GM12878 (cell line): ENCODE data around the gene RMDN3. TPM values are rescaled to one million over a fixed set of nuclear protein-coding genes. Genes with fewer than 3 reads are reported as not detected.

Experiments used
- ATAC-seq: fragments of 200-7000 bp; cut with Tn5 transposase; 3 replicates; pipeline ENCODE4 v1.9.1; 2020; ENCODE audit warnings: mild to moderate bottlenecking, moderate library complexity
- BruUV-seq: library from RNA; stranded (reverse); fragments of 400-500 nt; replicated peaks from 2 replicates; lab custom pipeline; 2021; lab: Mats Ljungman, UMichigan
- CTCF ChIA-PET: fragments of 300-600 bp; sonication (Branson Sonifier 250); formaldehyde crosslinking; extraction: SDS; loops from one replicate; lab custom pipeline; 2021; ENCODE audit warnings: inconsistent platforms; lab: Yijun Ruan, JAX
- POLR2A ChIA-PET: fragments of 350-600 bp; formaldehyde crosslinking; extraction: SDS; loops from one replicate; lab custom pipeline; 2021; ENCODE audit warnings: inconsistent platforms; lab: Charles Lee
- RAD21 ChIA-PET: fragments of 300-600 bp; sonication (Branson Sonifier 250); formaldehyde crosslinking; loops from one replicate; lab custom pipeline; 2023; ENCODE audit warnings: antibody characterized with exemption; ENCODE audit not compliant: unreplicated experiment; lab: Charles Lee
- SMC1A ChIA-PET: fragments of 300-600 bp; sonication (Branson Sonifier 250); formaldehyde crosslinking; loops from one replicate; lab custom pipeline; 2023; ENCODE audit not compliant: unreplicated experiment, uncharacterized antibody; lab: Charles Lee
- DNase-seq: peaks from one replicate; pipeline ENCODE4 v3.0.0-alpha.2; 2011; ENCODE audit warnings: low read depth, low spot score
- FAIRE-seq: peaks from 3 replicates; lab custom pipeline; 2011; peaks lifted over from hg19 to GRCh38; lab: Jason Lieb, UNC
- H2AFZ ChIP-seq: 2 replicates; pipeline ENCODE4 v1.6.0; 2011; ENCODE audit warnings: low read depth, low read length, control low read depth; ENCODE audit not compliant: control insufficient read depth
- H3K27ac ChIP-seq: 2 replicates; pipeline ENCODE4 v1.5.1; 2011; ENCODE audit warnings: control low read depth; ENCODE audit not compliant: control insufficient read depth, insufficient read depth
- H3K27me3 ChIP-seq, 2 experiments: replicated peaks in 1 of 2; 2 replicates each; pipeline versions ENCODE4 v1.6.0 to v1.6.1; 2011; ENCODE audit warnings: low read length in 1 of 2; ENCODE audit not compliant: control insufficient read depth in 2 of 2, insufficient read depth in 2 of 2
- H3K36me3 ChIP-seq, 2 experiments: 2 replicates each; pipeline ENCODE4 v1.5.1; 2011; ENCODE audit warnings: low read length in 1 of 2; ENCODE audit not compliant: control insufficient read depth in 2 of 2, insufficient read depth in 2 of 2
- H3K4me1 ChIP-seq: 2 replicates; pipeline ENCODE4 v1.6.1; 2011; ENCODE audit warnings: mild to moderate bottlenecking, low read length, moderate library complexity, mixed read lengths; ENCODE audit not compliant: control insufficient read depth, insufficient read depth
- H3K4me2 ChIP-seq: 2 replicates; pipeline ENCODE4 v1.6.0; 2011; ENCODE audit warnings: control low read depth; ENCODE audit not compliant: control insufficient read depth, insufficient read depth
- H3K4me3 ChIP-seq: fragments of 200-600 bp; sonication (generic); 2 replicates; pipeline ENCODE4 v1.5.1; 2016
- H3K79me2 ChIP-seq: 2 replicates; pipeline ENCODE4 v1.6.0; 2011; ENCODE audit warnings: low read length; ENCODE audit not compliant: control insufficient read depth, insufficient read depth
- H3K9ac ChIP-seq: 2 replicates; pipeline ENCODE4 v1.8.0; 2011; ENCODE audit warnings: low read length, control low read depth, mixed read lengths; ENCODE audit not compliant: control insufficient read depth, insufficient read depth
- H3K9me3 ChIP-seq: replicated peaks from 3 replicates; pipeline ENCODE4 v1.5.1; 2011; ENCODE audit warnings: mild to moderate bottlenecking, low read length; ENCODE audit not compliant: control insufficient read depth, insufficient read depth
- H4K20me1 ChIP-seq: 2 replicates; pipeline ENCODE4 v1.6.0; 2011; ENCODE audit not compliant: control insufficient read depth, insufficient read depth
- BMI1 ChIP-seq: fragments of 450-650 bp; IDR thresholded peaks from 2 replicates; pipeline ENCODE4 v1.6.1; 2016; ENCODE audit warnings: mild to moderate bottlenecking, moderate library complexity, borderline replicate concordance
- CREB1 ChIP-seq: IDR thresholded peaks from 2 replicates; pipeline ENCODE4 v1.6.1; 2012; ENCODE audit warnings: low read depth, mild to moderate bottlenecking, inconsistent platforms
- CREM ChIP-seq: IDR thresholded peaks from 2 replicates; pipeline ENCODE4 v1.6.1; 2014; ENCODE audit warnings: antibody characterized with exemption, low read depth
- EED ChIP-seq: sonication (generic); IDR thresholded peaks from 2 replicates; pipeline ENCODE4 v1.6.1; 2016; ENCODE audit warnings: antibody characterized with exemption, low read depth
- FOS ChIP-seq: IDR thresholded peaks from 3 replicates; pipeline ENCODE4 v1.6.1; 2011; ENCODE audit warnings: borderline replicate concordance; ENCODE audit not compliant: insufficient read length; ENCODE audit errors: extremely low read depth
- HDAC2 ChIP-seq: fragments of 200-600 bp; sonication (generic); IDR thresholded peaks from 2 replicates; pipeline ENCODE4 v1.6.1; 2017
- NFYA ChIP-seq: IDR thresholded peaks from 2 replicates; pipeline ENCODE4 v1.6.1; 2011; ENCODE audit warnings: low read depth, mild to moderate bottlenecking, low read length, improper control_type of control experiment, borderline replicate concordance
- NFYB ChIP-seq: IDR thresholded peaks from 2 replicates; pipeline ENCODE4 v1.6.1; 2011; ENCODE audit warnings: low read depth, mild to moderate bottlenecking, low read length, improper control_type of control experiment, moderate library complexity; ENCODE audit not compliant: insufficient read depth
- NR2F1 ChIP-seq: fragments of 450-650 bp; conservative IDR thresholded peaks from 2 replicates; pipeline ENCODE4 v1.6.1; 2017; ENCODE audit warnings: mild to moderate bottlenecking
- POLR2AphosphoS2 ChIP-seq: IDR thresholded peaks from 2 replicates; pipeline ENCODE4 v1.6.1; 2011; ENCODE audit warnings: low read depth, mild to moderate bottlenecking, low read length, improper control_type of control experiment, moderate library complexity
- RAD51 ChIP-seq: fragments of 450-650 bp; IDR thresholded peaks from 2 replicates; pipeline ENCODE4 v1.6.1; 2016; ENCODE audit warnings: moderate library complexity, mild to moderate bottlenecking, inconsistent platforms
- RBBP5 ChIP-seq: fragments of 200-600 bp; sonication (generic); conservative IDR thresholded peaks from 2 replicates; pipeline ENCODE4 v1.6.1; 2016
- RUNX3 ChIP-seq: IDR thresholded peaks from 2 replicates; pipeline ENCODE4 v1.6.1; 2012; ENCODE audit warnings: low read length, inconsistent platforms
- SUZ12 ChIP-seq: fragments of 200-600 bp; sonication (generic); IDR thresholded peaks from one replicate; pipeline ENCODE4 v1.6.1; 2018; ENCODE audit warnings: antibody characterized with exemption, mild to moderate bottlenecking; ENCODE audit not compliant: unreplicated experiment
- ZNF207 ChIP-seq: fragments of 450-650 bp; IDR thresholded peaks from 2 replicates; pipeline ENCODE4 v1.6.1; 2014; ENCODE audit warnings: antibody characterized with exemption, mild to moderate bottlenecking, borderline replicate concordance
- WGBS: methylation state at CpG from one replicate; pipeline ENCODE4 v1.1.6; 2016; ENCODE audit warnings: low lambda C conversion rate; ENCODE audit not compliant: insufficient replicate concordance, insufficient coverage; ENCODE audit errors: missing lambda C conversion rate; 5-methylcytosine and 5-hydroxymethylcytosine counted together
- in situ Hi-C: fragments of 300-500 bp; cut with MboI; formaldehyde crosslinking; loops from 9 replicates; pipeline ENCODE4 v1.14.3; 2018; ENCODE audit warnings: mixed read lengths
- intact Hi-C: fragments of 100-400 bp; cut with micrococcal nuclease; formaldehyde crosslinking; loops from one replicate; pipeline ENCODE4 v1.14.2; 2022; ENCODE audit not compliant: unreplicated experiment
- polyA plus RNA-seq, 11 experiments: library from polyadenylated mRNA; depleted of rRNA in 4 of 11; unstranded in 6 of 11; stranded (reverse) in 5 of 11; fragments of >200 nt; fragmentation: Nextera tagmentation in 4 of 11; fragmentation: Illumina TruSeq in 1 of 11; extraction: Ambion mirVana in 4 of 11; extraction: Trizol in 1 of 11; gene quantifications; 1 replicate in 1 of 11; 2 replicates in 10 of 11; pipeline versions ENCODE4 v1.2.1 to v1.2.3, GENCODE V29; 2011 to 2016; ENCODE audit warnings: inconsistent platforms in 2 of 11, missing spikeins in 2 of 11, low read depth in 1 of 11
- total RNA-seq, 4 experiments: library from RNA; depleted of rRNA in 3 of 4; stranded (reverse); fragments of >200 nt in 3 of 4; fragmentation: Illumina TruSeq in 1 of 4; extraction: Trizol in 1 of 4; gene quantifications; 2 replicates each; pipeline versions ENCODE4 v1.2.1 to v1.2.3, GENCODE V29; 2013 to 2021
- TF ChIP-seq, protein P1 (sequence below): IDR thresholded peaks from 2 replicates; pipeline ENCODE4 v1.6.1; 2012; ENCODE audit warnings: low read depth, low read length, improper control_type of control experiment
- TF ChIP-seq, protein P2 (sequence below): fragments of 450-650 bp; IDR thresholded peaks from 2 replicates; pipeline ENCODE4 v1.6.1; 2017; ENCODE audit warnings: mild to moderate bottlenecking, moderate library complexity
- TF ChIP-seq, protein P3 (sequence below): fragments of 450-650 bp; conservative IDR thresholded peaks from 2 replicates; pipeline ENCODE4 v1.6.1; 2017; ENCODE audit warnings: mild to moderate bottlenecking, moderate library complexity

The RMDN3 gene
- total and polyA plus RNA-seq, 10 of the 15 experiments (the other 5 are each of a cell fraction or from before 2014, with no cell fraction given) = 5.7 to 44.4 (median 20.3) TPM

DNA sequence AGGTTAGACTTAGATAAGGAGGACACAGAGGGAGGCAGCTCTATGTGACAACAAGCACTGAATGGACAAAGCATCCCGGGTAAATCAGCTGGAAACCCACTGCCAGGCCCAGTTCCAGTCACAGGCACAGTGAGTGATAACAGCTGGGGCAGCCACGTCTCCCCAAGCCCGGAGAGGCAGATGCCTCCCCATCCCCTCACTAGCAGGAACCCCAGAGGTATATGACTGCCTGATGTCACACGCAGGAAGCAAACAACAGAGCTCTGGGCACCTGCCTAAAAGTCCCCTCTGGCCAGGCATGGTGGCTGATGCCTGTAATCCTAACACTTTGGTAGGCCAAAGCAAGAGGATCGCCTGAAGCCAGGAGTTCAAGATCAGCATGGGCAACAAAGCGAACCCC is 32.9 kb upstream of the RMDN3 start:
- no peak overlapping the region for H2AFZ ChIP-seq
- H3K79me2 ChIP-seq = peaks cover 5% of the 10 kb centered on the region
- no TSS peak for BruUV-seq
- peaks cover 0 to 7% of the 10 kb centered on the region in 2 experiments; a peak in 2 of 4 replicates for H3K36me3 ChIP-seq
- ATAC-seq (no peak; the same call in 2 of the 3 replicates), DNase-seq (no peak), FAIRE-seq (no peak)
- H3K4me2 ChIP-seq = 0 out of 2 replicates have a peak overlapping the region, but pooled peaks have one; percentile 22
- H3K27ac ChIP-seq = no peak overlapping the region
- H3K9me3 ChIP-seq = no peaks in the 10 kb centered on the region
- H3K9ac ChIP-seq = no peak overlapping the region
- WGBS = 77% methylated on average over 6 of the region's 6 CpGs
- H3K4me3 ChIP-seq = no peak overlapping the region
- POLR2A ChIA-PET = interaction anchor here (0.6 to 0.7 kb wide), 3 partner anchors 10 to 188 kb away, joined by 3 to 5 read pairs (median 4); no protein-coding TSS in a partner anchor
- CTCF ChIA-PET = interaction anchor here (1.4 to 6.6 kb wide), 5 partner anchors 14 to 109 kb away, joined by 3 to 45 read pairs (median 12); partner anchors contain the start of gene VPS18
- in situ Hi-C loops = loop anchor here (5.0 kb wide), 1 partner anchor 271 kb away; no protein-coding TSS in a partner anchor
- H3K4me1 ChIP-seq = peaks cover 9% of the 10 kb centered on the region
- TF ChIP-seq, protein P1, sequence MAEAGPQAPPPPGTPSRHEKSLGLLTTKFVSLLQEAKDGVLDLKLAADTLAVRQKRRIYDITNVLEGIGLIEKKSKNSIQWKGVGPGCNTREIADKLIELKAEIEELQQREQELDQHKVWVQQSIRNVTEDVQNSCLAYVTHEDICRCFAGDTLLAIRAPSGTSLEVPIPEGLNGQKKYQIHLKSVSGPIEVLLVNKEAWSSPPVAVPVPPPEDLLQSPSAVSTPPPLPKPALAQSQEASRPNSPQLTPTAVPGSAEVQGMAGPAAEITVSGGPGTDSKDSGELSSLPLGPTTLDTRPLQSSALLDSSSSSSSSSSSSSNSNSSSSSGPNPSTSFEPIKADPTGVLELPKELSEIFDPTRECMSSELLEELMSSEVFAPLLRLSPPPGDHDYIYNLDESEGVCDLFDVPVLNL = no peak
- TF ChIP-seq, protein P2, sequence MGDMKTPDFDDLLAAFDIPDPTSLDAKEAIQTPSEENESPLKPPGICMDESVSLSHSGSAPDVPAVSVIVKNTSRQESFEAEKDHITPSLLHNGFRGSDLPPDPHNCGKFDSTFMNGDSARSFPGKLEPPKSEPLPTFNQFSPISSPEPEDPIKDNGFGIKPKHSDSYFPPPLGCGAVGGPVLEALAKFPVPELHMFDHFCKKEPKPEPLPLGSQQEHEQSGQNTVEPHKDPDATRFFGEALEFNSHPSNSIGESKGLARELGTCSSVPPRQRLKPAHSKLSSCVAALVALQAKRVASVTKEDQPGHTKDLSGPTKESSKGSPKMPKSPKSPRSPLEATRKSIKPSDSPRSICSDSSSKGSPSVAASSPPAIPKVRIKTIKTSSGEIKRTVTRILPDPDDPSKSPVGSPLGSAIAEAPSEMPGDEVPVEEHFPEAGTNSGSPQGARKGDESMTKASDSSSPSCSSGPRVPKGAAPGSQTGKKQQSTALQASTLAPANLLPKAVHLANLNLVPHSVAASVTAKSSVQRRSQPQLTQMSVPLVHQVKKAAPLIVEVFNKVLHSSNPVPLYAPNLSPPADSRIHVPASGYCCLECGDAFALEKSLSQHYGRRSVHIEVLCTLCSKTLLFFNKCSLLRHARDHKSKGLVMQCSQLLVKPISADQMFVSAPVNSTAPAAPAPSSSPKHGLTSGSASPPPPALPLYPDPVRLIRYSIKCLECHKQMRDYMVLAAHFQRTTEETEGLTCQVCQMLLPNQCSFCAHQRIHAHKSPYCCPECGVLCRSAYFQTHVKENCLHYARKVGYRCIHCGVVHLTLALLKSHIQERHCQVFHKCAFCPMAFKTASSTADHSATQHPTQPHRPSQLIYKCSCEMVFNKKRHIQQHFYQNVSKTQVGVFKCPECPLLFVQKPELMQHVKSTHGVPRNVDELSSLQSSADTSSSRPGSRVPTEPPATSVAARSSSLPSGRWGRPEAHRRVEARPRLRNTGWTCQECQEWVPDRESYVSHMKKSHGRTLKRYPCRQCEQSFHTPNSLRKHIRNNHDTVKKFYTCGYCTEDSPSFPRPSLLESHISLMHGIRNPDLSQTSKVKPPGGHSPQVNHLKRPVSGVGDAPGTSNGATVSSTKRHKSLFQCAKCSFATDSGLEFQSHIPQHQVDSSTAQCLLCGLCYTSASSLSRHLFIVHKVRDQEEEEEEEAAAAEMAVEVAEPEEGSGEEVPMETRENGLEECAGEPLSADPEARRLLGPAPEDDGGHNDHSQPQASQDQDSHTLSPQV = no peak
- TF ChIP-seq FOS = no peak
- no peak for TF ChIP-seq RBBP5
- no peak for TF ChIP-seq HDAC2
- no peak for TF ChIP-seq NR2F1
- no peak for TF ChIP-seq BMI1
- TF ChIP-seq CREM = no peak
- TF ChIP-seq NFYA = no peak
- no peak for TF ChIP-seq NFYB
- TF ChIP-seq CREB1 = no peak
- TF ChIP-seq RAD51 = no peak
- TF ChIP-seq POLR2AphosphoS2 = no peak
- TF ChIP-seq EED = no peak
- TF ChIP-seq ZNF207 = no peak
- TF ChIP-seq, protein P3, sequence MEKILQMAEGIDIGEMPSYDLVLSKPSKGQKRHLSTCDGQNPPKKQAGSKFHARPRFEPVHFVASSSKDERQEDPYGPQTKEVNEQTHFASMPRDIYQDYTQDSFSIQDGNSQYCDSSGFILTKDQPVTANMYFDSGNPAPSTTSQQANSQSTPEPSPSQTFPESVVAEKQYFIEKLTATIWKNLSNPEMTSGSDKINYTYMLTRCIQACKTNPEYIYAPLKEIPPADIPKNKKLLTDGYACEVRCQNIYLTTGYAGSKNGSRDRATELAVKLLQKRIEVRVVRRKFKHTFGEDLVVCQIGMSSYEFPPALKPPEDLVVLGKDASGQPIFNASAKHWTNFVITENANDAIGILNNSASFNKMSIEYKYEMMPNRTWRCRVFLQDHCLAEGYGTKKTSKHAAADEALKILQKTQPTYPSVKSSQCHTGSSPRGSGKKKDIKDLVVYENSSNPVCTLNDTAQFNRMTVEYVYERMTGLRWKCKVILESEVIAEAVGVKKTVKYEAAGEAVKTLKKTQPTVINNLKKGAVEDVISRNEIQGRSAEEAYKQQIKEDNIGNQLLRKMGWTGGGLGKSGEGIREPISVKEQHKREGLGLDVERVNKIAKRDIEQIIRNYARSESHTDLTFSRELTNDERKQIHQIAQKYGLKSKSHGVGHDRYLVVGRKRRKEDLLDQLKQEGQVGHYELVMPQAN = no peak
- no peak for TF ChIP-seq SUZ12
- no peak for TF ChIP-seq RUNX3
- H3K27me3 ChIP-seq = no peaks in the 10 kb centered on the region
- RAD21 ChIA-PET = no interaction called here
- SMC1A ChIA-PET = interaction anchor here (0.7 to 4.0 kb wide), 3 partner anchors 9 to 367 kb away, joined by 3 to 27 read pairs (median 4); no protein-coding TSS in a partner anchor
- no peaks in the 10 kb centered on the region for H4K20me1 ChIP-seq
- intact Hi-C loops = no loop called here
